ENCODE measurements around the gene PTPN21. TPM values are rescaled to one million over a fixed set of nuclear protein-coding genes. Genes with fewer than 3 reads are reported as not detected.
A peak's percentile ranks its signal among the peaks of the same experiment; 100 is the strongest.

PTPN21 gene
- total and polyA plus RNA-seq, 2 donors (not counting 3 experiments of a cell fraction or from before 2014, with no cell fraction given): 9.2 to 16.1 TPM

DNA sequence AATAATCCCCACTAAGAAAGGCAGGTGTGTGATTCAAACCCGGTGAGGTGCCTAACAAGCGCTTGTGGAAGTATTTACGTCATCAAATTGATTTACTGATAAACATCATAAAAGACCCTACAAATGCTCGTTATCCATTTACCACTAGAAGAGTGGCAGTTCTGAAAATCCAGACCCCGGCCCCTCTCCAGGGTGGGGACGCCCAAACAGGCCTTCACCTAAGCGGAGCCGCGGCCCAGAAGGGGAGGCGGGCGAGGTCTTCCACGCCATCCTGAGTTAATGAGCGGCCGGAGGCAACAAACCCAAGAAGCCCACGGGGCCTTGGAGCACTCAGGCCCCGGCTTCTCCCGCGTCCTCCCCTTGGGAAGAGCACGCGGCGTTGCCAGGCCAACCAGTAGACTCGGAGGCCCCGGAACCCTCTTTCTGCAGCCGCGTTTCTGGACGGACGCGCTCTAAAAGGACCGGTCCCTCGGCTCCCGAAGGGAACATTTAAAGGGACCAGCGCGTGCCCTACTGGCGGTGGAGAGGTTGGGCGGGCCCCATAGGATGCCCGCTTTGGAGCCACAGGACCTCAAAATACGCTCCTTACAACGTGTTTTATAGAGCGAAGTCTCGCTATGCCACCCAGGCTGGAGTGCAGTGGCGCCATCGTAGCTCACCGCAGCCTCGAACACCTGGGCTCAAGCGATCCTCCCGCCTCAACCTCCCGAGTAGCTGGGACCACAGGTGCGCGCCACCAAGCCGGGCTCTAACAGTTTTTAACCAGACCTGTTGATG is 3.5 kb downstream of the PTPN21 start:
- DNase-seq (ENCODE audit: low read depth, low spot score): peak; percentile 80
- Histone ChIP-seq H2AFZ (ENCODE audit: low read depth, low read length) (peak overlapping the region; percentile 91), H3K9me3 (replicated peaks; ENCODE audit: control insufficient read depth, insufficient read depth, low read length) (no peaks in the 10 kb centered on the region), H3K4me2 (ENCODE audit: insufficient read depth, low read length) (peak overlapping the region; percentile 99), H3K36me3 (ENCODE audit: control insufficient read depth in 2 of 2, extremely low read depth in 1 of 2, insufficient read depth in 2 of 2, low read length in 2 of 2) (peaks cover 4% of the 10 kb centered on the region in 2 experiments), H3K9ac (replicated peaks; ENCODE audit: extremely low read depth, insufficient read depth, low read length) (peak overlapping the region; percentile 65), H4K20me1 (replicated peaks; ENCODE audit: control insufficient read depth, extremely low read depth, insufficient read depth, low read length) (no peaks in the 10 kb centered on the region), H3K4me3 (replicated peaks in 1 of 3; ENCODE audit: insufficient read depth in 1 of 3, low read depth in 1 of 3, low read length in 3 of 3) (peak overlapping the region; percentile 77 to 100 (median 79)), H3K27ac (ENCODE audit: insufficient read depth, low read depth, low read length) (peak overlapping the region; percentile 30), H3K79me2 (ENCODE audit: control insufficient read depth, insufficient read depth, low read length) (peaks cover 49% of the 10 kb centered on the region), H3K4me1 (ENCODE audit: control insufficient read depth, extremely low read depth, insufficient read depth, low read length) (peaks cover 34% of the 10 kb centered on the region), H3K9me1 (replicated peaks; ENCODE audit: control insufficient read depth, extremely low read depth, insufficient read depth, low read length) (no peaks in the 10 kb centered on the region), H3K27me3 (ENCODE audit: control insufficient read depth in 2 of 2, insufficient read depth in 2 of 2, low read length in 2 of 2) (no peaks in the 10 kb centered on the region)
- FAIRE-seq: peak; percentile 55
- dilution Hi-C loops (cut with MboI; ENCODE audit: extremely low pct_ligation_motif_present, low sequenced_read_pairs): no loop called here
- TF ChIP-seq POLR2AphosphoS5 (IDR thresholded peaks at IDR 0.05; ENCODE audit: insufficient read depth, low read depth, low read length) (peak; percentile 77), MYC (IDR thresholded peaks at IDR 0.05; ENCODE audit: low read depth, low read length) (no peak), FOS (IDR thresholded peaks at IDR 0.05; ENCODE audit: borderline replicate concordance, insufficient read depth, low read length) (no peak), POLR2A (IDR thresholded peaks at IDR 0.05; ENCODE audit: low read depth, low read length) (peak; percentile 51)
- TF ChIP-seq, protein P1, sequence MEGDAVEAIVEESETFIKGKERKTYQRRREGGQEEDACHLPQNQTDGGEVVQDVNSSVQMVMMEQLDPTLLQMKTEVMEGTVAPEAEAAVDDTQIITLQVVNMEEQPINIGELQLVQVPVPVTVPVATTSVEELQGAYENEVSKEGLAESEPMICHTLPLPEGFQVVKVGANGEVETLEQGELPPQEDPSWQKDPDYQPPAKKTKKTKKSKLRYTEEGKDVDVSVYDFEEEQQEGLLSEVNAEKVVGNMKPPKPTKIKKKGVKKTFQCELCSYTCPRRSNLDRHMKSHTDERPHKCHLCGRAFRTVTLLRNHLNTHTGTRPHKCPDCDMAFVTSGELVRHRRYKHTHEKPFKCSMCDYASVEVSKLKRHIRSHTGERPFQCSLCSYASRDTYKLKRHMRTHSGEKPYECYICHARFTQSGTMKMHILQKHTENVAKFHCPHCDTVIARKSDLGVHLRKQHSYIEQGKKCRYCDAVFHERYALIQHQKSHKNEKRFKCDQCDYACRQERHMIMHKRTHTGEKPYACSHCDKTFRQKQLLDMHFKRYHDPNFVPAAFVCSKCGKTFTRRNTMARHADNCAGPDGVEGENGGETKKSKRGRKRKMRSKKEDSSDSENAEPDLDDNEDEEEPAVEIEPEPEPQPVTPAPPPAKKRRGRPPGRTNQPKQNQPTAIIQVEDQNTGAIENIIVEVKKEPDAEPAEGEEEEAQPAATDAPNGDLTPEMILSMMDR (IDR thresholded peaks at IDR 0.05; ENCODE audit: extremely low read depth in 1 of 2, insufficient read depth in 1 of 2, low read depth in 1 of 2, low read length in 2 of 2): peak; percentile 9 to 22
- TF ChIP-seq, protein P2, sequence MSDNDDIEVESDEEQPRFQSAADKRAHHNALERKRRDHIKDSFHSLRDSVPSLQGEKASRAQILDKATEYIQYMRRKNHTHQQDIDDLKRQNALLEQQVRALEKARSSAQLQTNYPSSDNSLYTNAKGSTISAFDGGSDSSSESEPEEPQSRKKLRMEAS (IDR thresholded peaks at IDR 0.05; ENCODE audit: insufficient read depth, insufficient read length): peak; percentile 62
- BruUV-seq (replicated peaks): no TSS peak
- ChIA-PET POLR2A (no interaction called here), CTCF (interaction anchor here (0.9 to 1.2 kb wide), 4 partner anchors 59 to 362 kb away, joined by 3 to 5 read pairs (median 4); no protein-coding TSS in a partner anchor)
- intact Hi-C loops (cut with micrococcal nuclease): loop anchor here (1.0 to 10.0 kb wide), 5 partner anchors 12 to 474 kb away; partner anchors contain the start of genes EML5, SPATA7 and ZC3H14

Data from endothelial cell of umbilical vein (primary cell).